GM19240 (cell line): ENCODE measurements around the gene ASCL5.
A peak's percentile ranks its signal among the peaks of the same experiment; 100 is the strongest.

Experiments used
- DNase-seq: peaks from one replicate; pipeline ENCODE4 v3.0.0; 2011; ENCODE audit warnings: low spot score; ENCODE audit not compliant: insufficient read length

ASCL5 gene

DNA sequence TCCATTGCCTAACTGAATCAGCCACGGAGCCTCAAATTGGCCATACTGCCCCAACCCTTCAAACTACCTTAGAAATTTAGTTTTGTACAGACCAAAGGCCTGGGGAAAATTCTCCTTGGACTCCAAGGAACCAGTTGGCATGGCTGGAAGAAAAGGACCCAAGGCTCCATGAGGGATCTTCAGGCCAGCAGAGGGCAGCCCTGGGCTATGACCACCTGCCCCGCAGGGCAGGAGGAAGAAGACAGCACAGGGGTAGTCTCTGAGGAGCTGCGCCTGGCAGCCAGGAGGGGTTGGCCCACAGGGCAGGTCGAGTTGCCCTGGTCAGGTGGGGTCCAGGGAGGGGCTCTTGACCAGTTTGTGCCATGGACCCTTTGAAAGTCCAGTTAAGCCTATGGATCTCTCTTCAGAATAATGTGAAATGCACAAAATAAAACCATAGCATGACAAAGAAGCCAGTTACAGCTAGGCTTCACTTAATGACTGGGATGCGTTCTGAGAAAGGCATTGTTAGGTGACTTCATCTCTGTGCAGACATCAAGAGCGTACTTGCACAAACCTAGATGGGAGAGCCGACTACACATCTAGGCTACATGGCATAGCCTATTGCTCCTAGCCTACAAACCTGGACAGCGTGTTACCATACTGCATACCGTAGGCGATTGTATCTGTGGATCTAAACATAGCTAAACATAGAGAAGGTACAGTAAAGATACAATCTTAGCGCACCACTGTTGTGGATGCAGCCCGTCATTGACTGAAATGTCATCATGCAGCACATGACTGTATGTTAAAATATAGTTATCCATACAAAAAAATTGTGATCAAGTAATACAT is 40.9 kb downstream of the ASCL5 start:
- DNase-seq = peak; percentile 61

DNA sequence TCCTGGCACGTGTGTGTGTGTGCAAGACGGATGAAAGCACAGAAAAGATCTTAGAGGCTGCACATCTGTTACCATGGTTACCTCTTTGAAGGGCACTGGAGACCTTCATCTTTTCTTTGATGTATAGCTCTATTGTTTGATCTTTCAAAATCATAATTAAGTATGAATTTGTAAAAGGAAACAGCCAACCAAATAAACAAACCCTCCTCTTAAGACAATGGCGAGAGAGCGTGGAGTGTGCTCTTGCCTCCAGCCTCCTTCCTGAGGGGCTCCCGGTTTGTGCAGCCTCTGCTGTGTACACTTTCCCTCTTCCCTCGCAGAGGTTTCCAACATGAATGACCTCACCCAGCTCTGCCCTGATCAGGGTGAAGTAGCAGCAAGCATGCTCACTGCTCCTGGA is 42.7 kb downstream of the ASCL5 start:
- no peak for DNase-seq

DNA sequence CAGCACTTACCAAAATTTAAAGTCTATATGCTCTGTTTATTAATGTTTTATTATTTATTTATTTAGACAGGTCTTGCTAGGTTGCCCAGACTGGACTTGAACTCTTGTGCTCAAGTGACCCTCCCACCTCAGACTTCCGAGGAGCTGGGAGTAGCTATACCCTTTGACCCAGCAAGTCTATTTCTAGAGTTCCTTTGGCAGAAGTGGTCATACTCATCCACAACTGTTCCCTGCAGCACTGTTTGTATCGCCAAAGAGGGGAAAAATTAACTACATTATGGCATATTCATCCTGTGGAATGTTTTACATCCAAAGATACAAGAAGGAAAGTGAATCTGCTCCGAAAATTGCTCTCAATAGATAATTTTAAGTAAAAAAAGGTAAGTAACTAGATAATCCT is 43.2 kb downstream of the ASCL5 start:
- DNase-seq = no peak

DNA sequence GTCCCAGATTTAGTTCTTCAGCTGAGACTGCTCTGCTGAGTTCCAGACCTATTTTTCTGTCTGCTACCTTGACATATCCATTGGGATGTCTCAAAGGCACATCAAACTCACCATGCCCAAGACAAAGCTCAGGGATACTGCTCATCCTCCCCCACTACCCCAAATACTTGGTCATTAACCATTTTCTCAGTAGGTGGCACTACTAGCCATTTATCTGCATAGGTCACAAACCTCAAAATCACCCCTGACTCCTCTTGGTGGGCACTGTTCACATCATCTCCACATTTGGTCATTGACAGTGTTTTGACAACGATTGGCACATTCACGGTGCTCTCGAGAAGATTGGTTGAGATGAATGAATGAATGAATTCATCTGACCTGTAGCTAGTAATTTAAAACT is 46.8 kb downstream of the ASCL5 start:
- no peak for DNase-seq

DNA sequence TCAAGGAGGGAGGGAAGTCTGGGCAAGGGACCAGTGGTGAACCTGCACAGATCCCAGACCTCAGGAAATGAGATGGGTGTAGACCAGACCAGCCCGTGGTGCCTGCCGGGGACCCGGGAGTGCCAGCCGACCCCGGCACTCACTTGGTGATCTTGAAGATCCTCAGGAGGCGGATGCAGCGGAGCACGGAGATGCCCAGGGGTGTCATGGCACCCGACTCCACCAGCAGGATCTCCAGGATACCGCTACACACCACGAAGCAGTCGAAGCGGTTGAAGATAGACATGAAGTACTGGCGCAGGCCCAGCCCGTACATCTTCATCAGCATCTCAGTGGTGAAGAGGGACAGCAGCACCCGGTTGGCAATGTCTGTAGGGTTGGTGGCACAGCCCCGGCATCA is 49.2 kb downstream of the ASCL5 start:
- no peak for DNase-seq

DNA sequence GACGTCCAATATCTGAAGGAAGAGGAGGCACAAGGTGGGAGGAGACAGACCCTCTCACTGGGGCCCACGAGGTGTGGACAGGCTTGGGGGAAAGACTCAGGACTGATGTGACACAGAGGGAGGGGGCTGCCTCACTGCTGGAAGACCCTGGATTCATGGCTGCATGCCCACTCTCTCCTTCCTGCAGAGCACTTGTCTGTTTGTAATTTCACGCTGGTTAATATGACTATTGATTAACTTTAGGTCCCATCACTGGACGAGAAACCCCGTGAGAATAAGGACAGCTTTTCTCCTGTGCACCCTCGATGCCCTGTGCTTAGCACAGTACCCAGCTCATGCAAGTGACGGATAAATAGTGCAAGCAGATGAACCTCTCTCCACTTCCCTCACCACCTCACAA is 49.9 kb downstream of the ASCL5 start:
- DNase-seq = no peak

DNA sequence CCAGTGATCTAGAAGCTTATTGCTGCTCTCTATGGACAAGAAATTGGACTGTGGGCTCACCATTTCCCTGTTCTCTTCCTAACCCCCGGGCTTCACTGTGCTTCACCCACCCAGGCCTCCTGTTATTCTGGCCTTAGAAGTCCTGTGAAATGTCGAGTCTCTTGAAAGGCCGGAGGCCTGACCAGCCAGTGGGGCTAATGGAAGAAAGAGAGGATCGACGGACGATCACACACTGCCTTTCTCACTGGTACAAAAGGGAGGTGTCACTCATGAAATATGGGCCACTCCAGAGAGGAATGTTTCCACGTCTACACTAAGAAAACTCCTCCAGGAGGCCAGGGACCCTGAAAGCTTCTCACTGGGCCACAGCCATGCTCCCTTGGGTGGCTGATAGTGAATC is 50.9 kb downstream of the ASCL5 start:
- DNase-seq = no peak

DNA sequence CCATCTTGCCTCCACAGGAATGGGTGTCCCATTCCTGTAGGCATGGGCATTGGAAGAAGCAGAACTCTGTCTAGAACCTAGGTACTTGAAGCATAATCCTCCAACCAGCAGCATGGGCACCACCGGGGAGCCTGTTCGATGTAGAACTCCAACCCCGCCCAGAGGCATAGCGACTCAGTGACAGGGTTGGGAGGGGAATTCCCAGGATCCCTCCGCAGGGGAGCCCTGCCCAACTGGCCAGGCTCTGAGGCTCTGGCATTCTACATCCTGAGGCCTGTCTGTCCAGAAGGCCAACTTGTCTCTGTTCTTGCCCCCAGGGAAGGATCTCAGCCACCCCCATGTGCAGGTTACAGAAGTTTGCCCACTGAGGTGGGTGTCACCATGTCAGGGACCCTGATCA is 53.0 kb downstream of the ASCL5 start:
- DNase-seq = no peak

DNA sequence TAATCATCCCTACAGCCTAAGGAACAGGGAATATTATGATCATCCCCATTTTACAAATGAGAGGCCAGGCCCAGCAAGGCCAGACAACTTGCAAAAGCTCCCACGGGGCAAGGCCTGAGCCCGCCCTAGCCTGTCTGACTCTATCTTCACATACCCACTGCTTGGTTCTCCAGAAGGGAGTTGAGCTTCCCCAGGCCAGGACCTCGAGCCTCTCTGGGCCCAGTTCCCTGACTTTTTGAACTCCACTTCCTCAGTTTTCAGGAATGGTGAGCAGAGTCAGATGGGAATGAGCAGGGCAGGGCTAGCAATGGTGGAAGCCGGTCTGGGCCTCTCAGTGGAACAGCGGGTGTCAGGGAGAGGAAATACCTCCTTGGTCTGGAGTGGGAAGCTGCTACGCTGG is 54.1 kb downstream of the ASCL5 start:
- DNase-seq = no peak

DNA sequence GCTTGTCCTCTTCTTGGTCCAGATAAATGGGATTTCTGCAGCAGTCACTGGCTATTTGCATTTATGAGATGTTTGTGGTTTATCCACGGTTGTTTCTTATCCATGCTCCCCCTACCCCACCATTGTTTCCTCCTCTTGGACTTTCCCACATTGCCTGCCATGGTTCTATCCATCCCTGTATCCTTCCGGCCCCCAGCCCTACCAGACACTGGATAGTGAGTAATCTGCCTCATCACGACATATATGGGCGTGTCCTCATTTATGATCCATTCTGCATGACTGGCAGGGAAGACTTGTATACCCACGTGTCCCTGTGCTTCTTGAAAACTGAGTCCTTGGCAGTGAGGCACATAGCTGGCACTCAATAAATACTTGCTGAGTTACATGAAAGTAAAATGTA is 54.8 kb downstream of the ASCL5 start:
- no peak for DNase-seq

DNA sequence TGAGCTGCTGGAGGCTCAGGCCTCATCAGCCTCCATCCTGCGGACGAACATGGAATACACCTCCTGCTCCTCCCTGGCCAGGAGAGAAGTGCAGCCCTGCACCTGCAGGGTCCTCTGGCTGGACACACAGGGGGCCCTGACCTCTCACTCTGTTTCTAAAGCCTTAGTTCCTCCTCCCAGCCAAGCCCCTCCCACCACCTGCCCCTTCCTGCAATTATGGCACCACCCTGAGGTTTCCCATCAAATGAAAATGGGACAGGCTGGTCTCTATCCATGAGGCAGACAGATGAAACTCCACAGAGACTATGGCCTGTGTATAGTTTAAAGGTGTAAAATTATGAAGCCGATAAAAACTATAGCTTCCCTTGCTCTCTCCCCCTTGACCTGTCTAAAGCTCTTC is 57.3 kb downstream of the ASCL5 start:
- DNase-seq = no peak

DNA sequence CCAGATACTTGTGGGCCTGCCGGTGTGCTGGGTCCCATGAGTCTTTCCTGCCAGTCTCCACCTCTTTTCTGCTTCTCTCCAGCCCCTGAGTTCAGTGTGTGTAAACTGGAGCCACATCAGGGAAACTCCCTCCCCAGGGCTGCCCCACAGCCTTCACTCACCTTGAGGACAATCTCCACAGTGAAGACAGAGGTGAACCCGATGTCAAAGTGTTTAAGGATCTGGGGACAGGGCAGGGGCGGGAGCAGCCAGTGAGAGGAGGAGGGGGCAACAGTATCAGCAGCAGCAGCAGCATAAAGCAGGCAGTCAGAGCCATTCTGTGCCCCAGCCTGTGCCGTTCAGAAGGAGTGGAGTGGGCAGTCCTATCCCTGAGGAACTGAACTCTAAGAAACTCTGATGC is 58.0 kb downstream of the ASCL5 start:
- no peak for DNase-seq

DNA sequence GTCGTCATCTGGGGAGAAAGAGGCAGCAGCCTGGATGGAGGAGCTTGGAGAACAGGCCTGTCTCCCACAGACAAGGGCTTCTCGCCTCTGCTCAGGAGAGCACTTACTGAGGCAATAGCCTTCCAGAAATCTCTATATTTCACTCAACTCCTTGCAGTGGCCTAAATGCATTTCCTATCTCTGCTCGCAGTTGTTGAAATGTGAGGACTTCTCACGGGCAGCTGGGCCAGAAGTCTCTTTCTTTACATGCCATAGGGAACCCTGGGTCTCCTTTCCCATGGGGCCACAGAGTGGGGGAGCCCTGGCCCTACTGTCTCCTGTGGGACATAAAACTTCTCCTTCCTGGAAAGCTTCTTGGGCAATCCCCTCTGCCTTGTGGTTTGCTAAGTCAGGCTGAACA is 60.0 kb downstream of the ASCL5 start:
- no peak for DNase-seq

DNA sequence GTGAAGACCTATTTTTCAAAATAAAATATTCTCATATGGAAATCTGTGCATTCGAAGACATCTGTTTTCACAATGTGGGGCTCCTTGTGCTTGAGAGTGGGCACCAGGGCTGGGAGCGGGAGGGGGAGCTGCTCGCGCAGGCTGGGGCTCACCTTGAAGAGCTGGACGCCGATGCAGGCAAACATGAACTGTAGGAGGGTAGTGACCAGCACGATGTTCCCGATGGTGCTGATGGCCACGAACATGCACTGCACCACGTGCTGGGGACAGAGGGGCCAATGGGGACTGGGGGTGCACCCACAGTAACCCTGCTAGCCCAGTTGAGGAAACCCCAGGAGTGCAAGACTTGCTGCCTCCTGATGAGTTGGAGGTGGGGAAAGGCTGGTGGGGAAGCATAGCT is 61.3 kb downstream of the ASCL5 start:
- no peak for DNase-seq

DNA sequence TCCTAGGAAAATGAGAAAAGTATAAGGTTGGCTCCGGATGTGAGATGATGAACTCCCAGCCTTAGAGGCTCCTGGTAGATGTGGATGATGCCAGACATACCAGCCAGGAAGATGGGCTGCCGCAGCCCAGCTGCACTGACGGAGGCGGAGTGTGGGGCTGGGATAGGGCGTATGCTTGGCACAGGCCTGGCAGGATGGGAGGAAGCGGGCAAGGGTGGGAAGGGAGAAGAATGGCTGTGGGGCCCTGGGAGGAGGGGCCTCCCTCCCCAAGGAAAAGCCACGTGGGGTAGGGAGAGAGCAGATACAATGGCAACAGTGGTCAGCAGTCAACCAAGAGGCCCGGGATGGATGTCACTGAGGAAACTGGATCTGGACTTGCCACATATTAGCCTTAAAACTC is 62.2 kb downstream of the ASCL5 start:
- DNase-seq = no peak
